Fibroblast of the aortic adventitia (primary cell): ENCODE data around the gene LGI2. TPM values are rescaled to one million over a fixed set of nuclear protein-coding genes. Genes with fewer than 3 reads are reported as not detected.
"Not testable (repeated sequence)": the region's sequence is repeated elsewhere in the genome, so short reads cannot be mapped to it uniquely, and the experiment has no call there.

ENCODE experiments used
- DNase-seq: peaks from one replicate; pipeline ENCODE4 v3.0.0-alpha.2; 2010; ENCODE audit warnings: low read depth
- H3K4me3 ChIP-seq: 2 replicates; pipeline ENCODE4 v1.5.1; 2011; ENCODE audit warnings: low read depth, mild to moderate bottlenecking, control low read depth, low read length, moderate library complexity
- total RNA-seq: library from RNA; depleted of rRNA; stranded (reverse); fragments of >200 nt; gene quantifications from 2 replicates; pipeline ENCODE4 v1.2.3, GENCODE V29; 2012; ENCODE audit warnings: low replicate concordance
- TF ChIP-seq, protein P1 (sequence below): IDR thresholded peaks from 2 replicates; pipeline ENCODE4 v1.5.1; 2011; ENCODE audit warnings: mild to moderate bottlenecking, low read length, control low read depth, inconsistent platforms; ENCODE audit not compliant: insufficient read depth

LGI2 gene
- total RNA-seq, 1 donor, result 0.54 TPM

DNA sequence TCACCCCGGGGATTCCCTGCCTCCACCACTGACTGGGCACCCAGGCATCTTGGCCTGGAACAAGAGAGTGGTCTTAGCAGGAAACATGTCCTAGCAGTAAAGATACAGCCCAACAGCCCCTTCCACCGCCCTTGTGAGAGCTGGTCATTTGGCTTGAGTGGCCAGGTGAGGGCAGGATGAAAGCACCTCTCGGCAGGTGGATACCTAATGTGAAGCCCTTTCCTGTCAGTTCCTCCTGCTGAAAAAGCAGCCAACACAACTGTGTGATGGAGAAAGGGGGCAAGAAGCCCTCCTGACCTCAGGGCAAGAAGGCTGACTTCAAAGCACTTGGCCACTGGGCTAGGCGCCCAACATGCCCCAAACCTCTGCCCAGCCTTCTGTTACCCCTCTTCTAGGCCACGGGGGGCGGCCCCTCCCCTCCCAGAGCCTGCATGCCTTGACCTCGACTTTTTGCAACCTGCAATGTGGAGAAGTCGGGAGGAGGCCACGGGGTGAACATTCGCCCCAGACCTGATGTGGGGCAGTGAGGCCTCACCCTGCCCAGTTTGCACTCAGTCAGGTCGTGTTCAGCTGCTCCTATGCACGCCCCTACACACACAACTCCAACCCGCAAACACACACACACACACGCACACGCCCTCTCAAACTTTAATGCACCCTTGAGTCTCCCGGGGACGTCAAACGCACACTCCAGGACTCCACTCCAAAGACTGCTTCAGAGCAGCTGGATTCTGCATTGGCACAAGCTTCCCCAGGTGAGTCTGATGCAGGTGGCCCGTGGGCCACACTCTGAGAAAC, 1.1 kb downstream of the LGI2 start:
- TF ChIP-seq, protein P1, sequence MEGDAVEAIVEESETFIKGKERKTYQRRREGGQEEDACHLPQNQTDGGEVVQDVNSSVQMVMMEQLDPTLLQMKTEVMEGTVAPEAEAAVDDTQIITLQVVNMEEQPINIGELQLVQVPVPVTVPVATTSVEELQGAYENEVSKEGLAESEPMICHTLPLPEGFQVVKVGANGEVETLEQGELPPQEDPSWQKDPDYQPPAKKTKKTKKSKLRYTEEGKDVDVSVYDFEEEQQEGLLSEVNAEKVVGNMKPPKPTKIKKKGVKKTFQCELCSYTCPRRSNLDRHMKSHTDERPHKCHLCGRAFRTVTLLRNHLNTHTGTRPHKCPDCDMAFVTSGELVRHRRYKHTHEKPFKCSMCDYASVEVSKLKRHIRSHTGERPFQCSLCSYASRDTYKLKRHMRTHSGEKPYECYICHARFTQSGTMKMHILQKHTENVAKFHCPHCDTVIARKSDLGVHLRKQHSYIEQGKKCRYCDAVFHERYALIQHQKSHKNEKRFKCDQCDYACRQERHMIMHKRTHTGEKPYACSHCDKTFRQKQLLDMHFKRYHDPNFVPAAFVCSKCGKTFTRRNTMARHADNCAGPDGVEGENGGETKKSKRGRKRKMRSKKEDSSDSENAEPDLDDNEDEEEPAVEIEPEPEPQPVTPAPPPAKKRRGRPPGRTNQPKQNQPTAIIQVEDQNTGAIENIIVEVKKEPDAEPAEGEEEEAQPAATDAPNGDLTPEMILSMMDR, result no peak
- DNase-seq, result no peak
- H3K4me3 ChIP-seq, result no peak overlapping the region

DNA sequence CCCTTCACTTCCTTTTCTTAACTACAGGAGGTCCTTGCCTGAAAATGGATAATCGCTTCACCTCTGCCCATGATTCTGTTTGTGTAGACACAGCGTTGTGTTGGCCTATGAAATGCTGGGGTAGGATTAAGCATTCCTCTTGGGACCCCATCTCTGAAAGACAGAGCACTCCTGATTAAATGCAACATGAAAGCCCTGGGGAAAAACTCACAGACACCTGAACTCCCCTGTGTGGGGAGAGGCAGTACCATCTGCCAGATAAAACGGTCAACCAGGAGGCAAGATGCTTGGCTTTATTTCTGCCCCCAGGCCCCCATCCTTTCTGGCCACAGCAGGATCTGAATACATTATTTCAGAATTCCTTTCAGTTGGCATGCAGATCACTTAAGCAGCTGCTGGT, 1.9 kb downstream of the LGI2 start:
- no peak overlapping the region for H3K4me3 ChIP-seq
- TF ChIP-seq, protein P1, result no peak
- no peak for DNase-seq

DNA sequence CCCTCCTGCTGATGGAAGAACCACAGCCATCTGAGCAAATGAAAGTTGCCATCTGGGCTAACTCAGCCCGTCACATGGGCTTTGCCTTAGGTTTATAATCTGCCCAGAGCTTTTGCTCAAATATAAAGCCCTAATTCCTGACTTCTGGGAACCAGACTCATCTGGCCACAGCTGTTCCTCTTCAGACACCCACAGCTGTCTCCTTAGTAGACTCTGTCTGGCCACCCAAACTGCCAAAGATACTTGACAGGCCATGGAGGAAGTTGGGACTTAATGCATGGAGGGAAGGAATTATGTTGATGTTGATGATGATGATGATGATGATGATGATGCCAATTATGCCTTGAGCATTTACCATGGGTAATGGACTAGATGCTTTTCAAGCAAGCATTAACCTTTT, 8.0 kb downstream of the LGI2 start:
- TF ChIP-seq, protein P1, result no peak
- no peak for DNase-seq
- no peak overlapping the region for H3K4me3 ChIP-seq

DNA sequence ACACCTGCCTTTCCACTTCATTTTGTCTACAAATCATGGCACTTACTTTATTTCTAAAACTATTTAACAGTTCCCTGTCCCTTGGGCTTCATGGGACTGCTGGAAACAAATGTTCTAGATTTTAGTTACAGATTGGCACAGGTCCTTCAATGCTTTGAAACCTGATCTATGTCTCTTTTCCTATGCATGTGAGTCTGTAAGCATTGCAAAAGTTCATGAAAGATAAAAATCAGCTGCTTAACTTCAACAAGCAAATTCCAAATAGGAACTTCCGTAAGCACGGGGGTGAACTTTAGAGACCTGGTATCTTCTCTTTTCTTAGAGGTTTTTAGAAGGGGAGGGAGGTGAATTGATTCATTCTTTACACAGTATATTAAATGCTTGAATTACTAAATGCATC, 9.5 kb downstream of the LGI2 start:
- TF ChIP-seq, protein P1, result no peak
- DNase-seq, result no peak
- no peak overlapping the region for H3K4me3 ChIP-seq

DNA sequence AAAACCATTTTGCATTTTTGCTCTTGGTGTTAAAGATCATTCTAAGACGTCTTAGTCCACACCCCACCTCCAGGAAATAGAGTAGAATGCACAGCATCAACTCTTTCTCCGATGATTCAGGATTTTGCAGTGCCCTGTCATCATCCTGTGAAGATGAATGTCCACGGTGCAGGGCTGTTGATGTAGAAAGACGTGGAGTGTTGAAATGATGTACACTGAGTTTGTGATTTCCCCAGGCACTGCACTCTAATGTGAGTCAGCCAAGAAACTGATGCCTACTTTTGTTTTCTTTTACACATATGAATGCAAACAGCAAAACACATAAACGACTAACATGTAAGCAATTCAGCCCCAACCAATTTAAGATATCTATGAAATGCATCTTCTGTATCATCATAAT, 10.5 kb downstream of the LGI2 start:
- TF ChIP-seq, protein P1, result no peak
- no peak overlapping the region for H3K4me3 ChIP-seq
- peak; percentile 40 for DNase-seq

DNA sequence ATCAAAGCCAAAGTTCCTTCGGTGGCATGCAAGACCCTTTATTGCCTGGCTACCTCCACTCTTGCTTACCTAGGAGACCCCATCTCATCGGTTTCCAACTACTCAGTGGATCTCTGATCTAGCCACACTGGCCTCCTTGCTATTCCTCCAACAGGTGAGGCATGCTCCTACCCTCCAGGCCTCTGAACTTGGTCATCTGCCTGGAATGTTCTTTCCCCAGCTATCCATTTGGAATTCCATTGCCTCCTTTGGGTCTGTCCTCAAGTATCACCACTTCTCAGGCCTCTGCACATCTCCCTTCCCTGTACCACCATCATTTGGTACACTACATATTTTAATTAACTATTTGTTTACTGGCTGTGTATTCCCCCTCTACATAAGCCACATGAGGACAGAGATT, 11.2 kb downstream of the LGI2 start:
- no peak for DNase-seq
- TF ChIP-seq, protein P1, result no peak
- H3K4me3 ChIP-seq, result no peak overlapping the region

DNA sequence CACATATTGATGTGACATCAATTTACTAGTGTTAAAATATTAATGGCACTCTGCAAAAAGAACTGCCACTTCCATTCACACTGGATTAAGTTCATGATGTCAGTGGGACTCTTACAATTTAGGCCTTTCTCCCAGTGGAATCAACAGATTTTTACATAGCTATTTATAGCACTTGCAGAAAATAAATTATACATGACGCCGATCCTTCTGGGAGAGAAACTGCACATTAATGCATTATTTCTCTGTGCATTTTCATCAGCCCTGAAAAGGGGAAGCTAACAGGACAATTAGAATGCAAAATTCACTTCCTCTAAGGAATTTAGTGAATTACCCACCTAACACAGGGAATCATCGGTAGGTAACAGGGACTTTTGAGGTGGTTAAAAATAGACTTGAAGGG, 15.7 kb downstream of the LGI2 start:
- TF ChIP-seq, protein P1, result no peak
- DNase-seq, result no peak

DNA sequence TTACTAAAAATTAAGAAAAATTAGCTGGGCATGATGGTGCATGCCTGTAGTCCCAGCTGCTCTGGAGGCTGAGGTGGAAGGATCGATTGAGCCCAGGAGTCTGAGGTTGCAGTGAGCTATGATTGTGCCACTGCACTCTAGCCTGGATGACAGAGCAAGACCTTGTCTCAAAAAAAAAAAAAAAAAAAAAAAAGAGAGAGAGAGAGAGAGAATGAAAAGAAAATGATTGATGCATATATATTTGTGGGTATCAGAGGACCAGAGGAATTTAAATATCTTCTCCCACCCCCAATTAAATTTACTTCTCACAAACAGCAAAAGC, 16.1 kb downstream of the LGI2 start:
- H3K4me3 ChIP-seq, DNase-seq: not testable (repeated sequence)

More for the DNA sequence above, 15.7 kb downstream of the LGI2 start:
- H3K4me3 ChIP-seq, result no peak overlapping the region
